Loucy (cell line): ENCODE data around the gene MXD3.
A peak's percentile ranks its signal among the peaks of the same experiment; 100 is the strongest.

Experiments
- H2AFZ ChIP-seq: fragments of 200-600 bp; sonication (generic); 2 replicates; pipeline ENCODE4 v1.6.0; 2016; ENCODE audit warnings: antibody characterized with exemption, mild to moderate bottlenecking, low read length, moderate library complexity
- H3F3A ChIP-seq: fragments of 200-600 bp; 2 replicates; pipeline ENCODE4 v1.6.0; 2016; ENCODE audit warnings: antibody characterized with exemption, low read depth, mild to moderate bottlenecking
- H3K27me3 ChIP-seq: fragments of 200-600 bp; sonication (generic); 2 replicates; pipeline ENCODE4 v1.6.1; 2014; ENCODE audit warnings: low read length, mild to moderate bottlenecking; ENCODE audit not compliant: insufficient read depth, poor library complexity, severe bottlenecking
- H3K36me3 ChIP-seq: fragments of 200-600 bp; sonication (generic); 2 replicates; pipeline ENCODE4 v1.6.1; 2016; ENCODE audit warnings: low read length; ENCODE audit not compliant: insufficient read depth
- H3K4me1 ChIP-seq: fragments of 200-600 bp; sonication (generic); 2 replicates; pipeline ENCODE4 v1.5.1; 2014; ENCODE audit warnings: low read length, mild to moderate bottlenecking; ENCODE audit not compliant: insufficient read depth, poor library complexity, severe bottlenecking
- H3K4me2 ChIP-seq: fragments of 200-600 bp; sonication (generic); 2 replicates; pipeline ENCODE4 v1.6.0; 2014; ENCODE audit warnings: antibody characterized with exemption, low read length, low read depth, mild to moderate bottlenecking; ENCODE audit not compliant: poor library complexity, severe bottlenecking
- H3K4me3 ChIP-seq: fragments of 200-600 bp; sonication (generic); 2 replicates; pipeline ENCODE4 v1.5.1; 2014; ENCODE audit warnings: low read length, mild to moderate bottlenecking, mixed read lengths; ENCODE audit not compliant: poor library complexity, severe bottlenecking
- H3K79me2 ChIP-seq: fragments of 200-600 bp; sonication (generic); 2 replicates; pipeline ENCODE4 v1.6.1; 2014; ENCODE audit warnings: low read length; ENCODE audit not compliant: insufficient read depth
- H3K9ac ChIP-seq: fragments of 200-600 bp; sonication (generic); 2 replicates; pipeline ENCODE4 v1.6.0; 2014; ENCODE audit warnings: mild to moderate bottlenecking, low read depth, low read length, moderate library complexity; ENCODE audit not compliant: poor library complexity, severe bottlenecking
- H3K9me2 ChIP-seq: fragments of 200-600 bp; sonication (generic); replicated peaks from 2 replicates; pipeline ENCODE4 v1.6.1; 2016; ENCODE audit warnings: low read depth, low read length, mixed read lengths
- H3K9me3 ChIP-seq: fragments of 200-600 bp; sonication (generic); 2 replicates; pipeline ENCODE4 v1.6.1; 2014; ENCODE audit warnings: mild to moderate bottlenecking, antibody characterized with exemption, low read length, low read depth; ENCODE audit not compliant: insufficient read depth
- H4K20me1 ChIP-seq: fragments of 200-600 bp; sonication (generic); 2 replicates; pipeline ENCODE4 v1.6.0; 2014; ENCODE audit warnings: antibody characterized with exemption, low read length, mild to moderate bottlenecking; ENCODE audit not compliant: insufficient read depth, poor library complexity, severe bottlenecking
- EZH2phosphoT487 ChIP-seq: fragments of 200-600 bp; IDR thresholded peaks from 2 replicates; pipeline ENCODE4 v1.6.1; 2018; ENCODE audit warnings: antibody characterized with exemption, mild to moderate bottlenecking, moderate library complexity, borderline replicate concordance
- TF ChIP-seq, protein P1 (sequence below): fragments of 200-600 bp; sonication (generic); conservative IDR thresholded peaks from 2 replicates; pipeline ENCODE4 v1.5.1; 2014; ENCODE audit warnings: mild to moderate bottlenecking, antibody characterized with exemption, low read length

The MXD3 gene

DNA sequence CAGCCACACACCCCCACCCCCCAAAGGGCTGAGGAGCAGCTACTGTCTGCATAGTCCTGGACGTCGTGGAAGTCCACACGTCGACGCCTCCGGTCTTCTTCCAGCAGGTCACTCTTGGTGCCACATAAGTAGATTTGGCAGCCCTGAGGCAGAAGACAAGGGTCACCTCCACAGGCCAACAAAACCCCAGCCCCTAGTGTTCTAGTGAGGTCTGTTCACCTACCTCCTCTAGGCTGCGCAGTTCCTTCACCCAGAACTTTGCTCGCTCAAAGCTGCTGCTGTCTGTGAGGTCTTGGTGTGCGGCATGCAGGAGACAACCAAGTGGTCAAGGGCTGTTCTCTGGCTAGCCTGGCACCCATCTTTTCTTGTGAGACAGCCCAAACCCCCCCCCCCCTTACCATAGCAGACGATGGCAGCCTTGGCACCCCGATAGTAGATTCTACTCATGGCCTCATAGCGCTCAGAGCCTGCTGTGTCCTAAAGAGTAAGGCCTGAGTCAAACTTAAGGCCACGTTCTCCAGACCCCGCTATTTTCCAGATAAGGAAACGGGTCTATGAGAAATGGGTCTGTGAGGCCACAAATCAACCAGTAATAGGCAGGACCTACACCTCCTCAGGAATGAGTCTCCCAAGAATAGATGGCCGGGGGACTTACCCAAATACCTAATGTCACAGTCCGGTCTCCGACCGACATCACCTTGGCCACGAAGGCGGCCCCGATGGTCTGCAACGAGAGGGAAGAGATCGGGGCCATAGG, 9.2 kb downstream of the MXD3 start:
- Histone ChIP-seq H3K27me3 (no peaks in the 10 kb centered on the region), H3F3A (no peaks in the 10 kb centered on the region), H3K36me3 (no peaks in the 10 kb centered on the region; the same call in 1 of the 2 replicates), H3K4me3 (peak overlapping the region; percentile 87), H3K4me2 (peak overlapping the region; percentile 79), H4K20me1 (peaks cover 6% of the 10 kb centered on the region), H3K79me2 (peaks cover 46% of the 10 kb centered on the region), H3K9me3 (no peaks in the 10 kb centered on the region), H2AFZ (peak overlapping the region; percentile 77; the same call in 1 of the 2 replicates), H3K9me2 (no peaks in the 10 kb centered on the region), H3K4me1 (peaks cover 23% of the 10 kb centered on the region), H3K9ac (peak overlapping the region; percentile 89)
- TF ChIP-seq, protein P1, sequence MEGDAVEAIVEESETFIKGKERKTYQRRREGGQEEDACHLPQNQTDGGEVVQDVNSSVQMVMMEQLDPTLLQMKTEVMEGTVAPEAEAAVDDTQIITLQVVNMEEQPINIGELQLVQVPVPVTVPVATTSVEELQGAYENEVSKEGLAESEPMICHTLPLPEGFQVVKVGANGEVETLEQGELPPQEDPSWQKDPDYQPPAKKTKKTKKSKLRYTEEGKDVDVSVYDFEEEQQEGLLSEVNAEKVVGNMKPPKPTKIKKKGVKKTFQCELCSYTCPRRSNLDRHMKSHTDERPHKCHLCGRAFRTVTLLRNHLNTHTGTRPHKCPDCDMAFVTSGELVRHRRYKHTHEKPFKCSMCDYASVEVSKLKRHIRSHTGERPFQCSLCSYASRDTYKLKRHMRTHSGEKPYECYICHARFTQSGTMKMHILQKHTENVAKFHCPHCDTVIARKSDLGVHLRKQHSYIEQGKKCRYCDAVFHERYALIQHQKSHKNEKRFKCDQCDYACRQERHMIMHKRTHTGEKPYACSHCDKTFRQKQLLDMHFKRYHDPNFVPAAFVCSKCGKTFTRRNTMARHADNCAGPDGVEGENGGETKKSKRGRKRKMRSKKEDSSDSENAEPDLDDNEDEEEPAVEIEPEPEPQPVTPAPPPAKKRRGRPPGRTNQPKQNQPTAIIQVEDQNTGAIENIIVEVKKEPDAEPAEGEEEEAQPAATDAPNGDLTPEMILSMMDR = no peak
- TF ChIP-seq EZH2phosphoT487 = no peak

DNA sequence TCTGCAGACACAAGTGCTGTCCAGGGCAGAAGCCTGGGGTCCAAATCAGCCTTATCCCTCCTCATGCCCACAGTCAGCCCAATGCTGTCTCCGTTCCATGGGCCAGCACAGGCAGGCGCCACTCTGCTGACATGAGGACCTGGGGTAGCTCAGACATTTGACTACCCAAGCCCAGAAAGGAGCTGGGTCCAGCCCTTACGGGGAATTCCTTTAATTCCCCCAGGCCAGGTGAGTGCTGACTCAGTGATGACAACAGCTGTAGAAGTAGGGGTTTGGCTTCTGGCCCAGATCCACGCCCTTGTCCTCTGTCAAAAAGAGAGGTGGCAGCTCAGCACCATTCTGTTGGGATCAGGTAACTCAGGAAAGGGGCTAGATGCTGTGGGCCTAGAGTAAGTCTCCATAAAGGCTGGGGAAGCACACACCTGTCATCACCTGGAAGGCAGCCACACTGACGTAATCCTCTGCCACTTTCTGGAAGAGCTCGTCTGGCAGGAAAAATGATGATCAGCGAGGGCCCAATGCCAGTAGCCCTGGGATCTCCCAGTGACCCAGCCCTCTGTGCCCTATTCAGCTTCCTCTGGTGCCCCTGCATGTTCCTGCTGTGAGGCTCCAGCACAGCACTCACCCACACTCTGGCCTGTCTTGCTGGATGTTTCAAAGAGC, 10.1 kb downstream of the MXD3 start:
- no peak for TF ChIP-seq EZH2phosphoT487
- TF ChIP-seq, protein P1 = no peak
- Histone ChIP-seq H3K27me3 (no peaks in the 10 kb centered on the region), H3K4me1 (peaks cover 29% of the 10 kb centered on the region), H2AFZ (no peak overlapping the region), H3K36me3 (no peaks in the 10 kb centered on the region), H3K9me3 (no peaks in the 10 kb centered on the region), H3F3A (no peaks in the 10 kb centered on the region), H3K9me2 (no peaks in the 10 kb centered on the region), H4K20me1 (peaks cover 6% of the 10 kb centered on the region), H3K4me2 (peak overlapping the region; percentile 79), H3K79me2 (peaks cover 46% of the 10 kb centered on the region), H3K4me3 (peak overlapping the region; percentile 87), H3K9ac (peak overlapping the region; percentile 89)

GRCh38 chr5:177300951-177301350, 10.7 kb downstream of the MXD3 start:
- H3K79me2 ChIP-seq = peaks cover 43% of the 10 kb centered on the region
- H3K9me3 ChIP-seq = no peaks in the 10 kb centered on the region
- no peak overlapping the region for H2AFZ ChIP-seq
- H3K4me3 ChIP-seq = peak overlapping the region; percentile 70
- TF ChIP-seq EZH2phosphoT487 = no peak
- TF ChIP-seq, protein P1 = no peak
- H3K27me3 ChIP-seq = no peaks in the 10 kb centered on the region
- H3K4me2 ChIP-seq = peak overlapping the region; percentile 84
- peak overlapping the region; percentile 65 for H3K9ac ChIP-seq
- peaks cover 6% of the 10 kb centered on the region for H4K20me1 ChIP-seq
- no peaks in the 10 kb centered on the region for H3F3A ChIP-seq
- peaks cover 1% of the 10 kb centered on the region; the same call in 1 of the 2 replicates for H3K36me3 ChIP-seq
- no peaks in the 10 kb centered on the region for H3K9me2 ChIP-seq
- peaks cover 36% of the 10 kb centered on the region for H3K4me1 ChIP-seq
